Activated T-helper 2 cell treated with anti-CD3 and anti-CD28 coated beads, Interferon-gamma antibody, Interleukin-2, Interleukin-4, amounts not matched to agents 10 μg/mL and 5 μg/mL and 100 μg/mL, durations not matched to agents 14 hours and 24 hours and 36 hours (primary cell): Measurements from ENCODE around the gene DENND2D. TPM values are rescaled to one million over a fixed set of nuclear protein-coding genes. Genes with fewer than 3 reads are reported as not detected.

Experiments used
- DNase-seq: peaks from one replicate; pipeline ENCODE4 v3.0.0; 2021; ENCODE audit warnings: low spot score
- H3K27ac Mint-ChIP-seq: one replicate; pipeline ENCODE4 v1.8.0; 2021; ENCODE audit warnings: mixed read lengths
- H3K27me3 Mint-ChIP-seq: one replicate; pipeline ENCODE4 v1.8.0; 2021; ENCODE audit warnings: low read depth, mixed read lengths
- H3K36me3 Mint-ChIP-seq: one replicate; pipeline ENCODE4 v1.8.0; 2021; ENCODE audit warnings: low read depth, mixed read lengths
- H3K4me1 Mint-ChIP-seq: one replicate; pipeline ENCODE4 v1.8.0; 2021; ENCODE audit warnings: low read depth, mixed read lengths
- H3K4me3 Mint-ChIP-seq: one replicate; pipeline ENCODE4 v1.8.0; 2021; ENCODE audit warnings: low read depth, mild to moderate bottlenecking, moderate library complexity, mixed read lengths
- H3K9me3 Mint-ChIP-seq: one replicate; pipeline ENCODE4 v1.8.0; 2021; ENCODE audit warnings: mixed read lengths
- intact Hi-C: fragments of 100-400 bp; cut with micrococcal nuclease; formaldehyde crosslinking; loops from one replicate; pipeline ENCODE4 v1.15.1; 2023
- total RNA-seq: library from RNA; stranded (reverse); gene quantifications from 2 replicates; pipeline ENCODE4 v1.2.3, GENCODE V29; 2022

The DENND2D gene
- total RNA-seq, 1 donor from 2014 or later, result 139 TPM

DNA sequence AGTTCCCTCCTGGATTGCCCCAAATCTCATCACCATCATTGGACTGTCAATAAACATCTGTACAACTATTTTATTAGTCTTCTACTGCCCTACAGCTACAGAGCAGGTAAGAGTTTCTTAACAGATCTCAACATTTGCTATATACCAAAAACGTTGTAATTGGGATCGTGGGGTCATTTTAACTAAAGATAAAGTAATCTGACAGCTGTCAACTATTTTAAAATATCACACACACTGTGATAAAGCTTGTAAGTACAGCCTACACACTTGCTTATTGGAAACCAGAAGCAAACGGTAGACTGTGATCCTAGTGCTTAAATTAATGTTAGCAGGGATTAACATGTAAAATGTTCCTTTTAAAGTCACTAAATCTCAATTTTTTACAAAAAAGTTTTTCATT lies 52.5 kb downstream of the DENND2D start:
- DNase-seq, result no peak
- peaks cover 57% of the 10 kb centered on the region for H3K36me3 Mint-ChIP-seq
- no peak overlapping the region for H3K27ac Mint-ChIP-seq
- intact Hi-C loops, result loop anchor here (10.0 kb wide), 2 partner anchors 473 to 513 kb away; partner anchors contain the start of gene KCNA3
- H3K27me3 Mint-ChIP-seq, result no peaks in the 10 kb centered on the region
- peaks cover 51% of the 10 kb centered on the region for H3K4me1 Mint-ChIP-seq
- H3K9me3 Mint-ChIP-seq, result no peaks in the 10 kb centered on the region
- no peak overlapping the region for H3K4me3 Mint-ChIP-seq

- Mint-ChIP-seq H3K27ac (peak overlapping the region; percentile 43), H3K9me3 (no peaks in the 10 kb centered on the region), H3K4me3 (no peak overlapping the region), H3K4me1 (peaks cover 51% of the 10 kb centered on the region), H3K36me3 (peaks cover 41% of the 10 kb centered on the region), H3K27me3 (no peaks in the 10 kb centered on the region)
- intact Hi-C loops, result loop anchor here (10.0 kb wide), 2 partner anchors 471 to 511 kb away; partner anchors contain the start of gene KCNA3
- DNase-seq, result no peak
Observed at GRCh38 chr1:111145963-111146768, 54.3 kb downstream of the DENND2D start.

DNA sequence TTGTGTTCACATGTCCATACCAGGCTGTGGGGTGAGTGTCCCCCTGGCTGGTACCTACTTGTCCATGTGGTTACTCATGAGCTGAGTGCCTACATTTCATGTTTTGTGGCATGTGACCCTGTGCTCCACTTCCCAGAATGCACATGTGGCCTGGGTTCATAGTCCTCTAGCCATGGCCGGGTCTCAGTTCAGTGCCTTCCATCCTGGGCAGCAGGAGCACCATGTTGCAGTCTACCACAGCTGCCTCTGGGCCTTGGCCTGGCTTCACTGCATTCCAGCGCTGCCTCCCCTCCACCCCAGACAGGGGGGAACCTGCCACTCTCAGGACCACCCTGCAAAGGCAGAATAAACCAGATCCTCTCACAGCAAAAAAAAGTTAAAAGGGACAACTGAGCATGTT lies 54.9 kb downstream of the DENND2D start:
- no peak for DNase-seq
- H3K9me3 Mint-ChIP-seq, result no peaks in the 10 kb centered on the region
- H3K27ac Mint-ChIP-seq, result no peak overlapping the region
- no peak overlapping the region for H3K4me3 Mint-ChIP-seq
- intact Hi-C loops, result loop anchor here (10.0 kb wide), 2 partner anchors 471 to 511 kb away; partner anchors contain the start of gene KCNA3
- H3K27me3 Mint-ChIP-seq, result no peaks in the 10 kb centered on the region
- H3K36me3 Mint-ChIP-seq, result peaks cover 39% of the 10 kb centered on the region
- H3K4me1 Mint-ChIP-seq, result peaks cover 53% of the 10 kb centered on the region

DNA sequence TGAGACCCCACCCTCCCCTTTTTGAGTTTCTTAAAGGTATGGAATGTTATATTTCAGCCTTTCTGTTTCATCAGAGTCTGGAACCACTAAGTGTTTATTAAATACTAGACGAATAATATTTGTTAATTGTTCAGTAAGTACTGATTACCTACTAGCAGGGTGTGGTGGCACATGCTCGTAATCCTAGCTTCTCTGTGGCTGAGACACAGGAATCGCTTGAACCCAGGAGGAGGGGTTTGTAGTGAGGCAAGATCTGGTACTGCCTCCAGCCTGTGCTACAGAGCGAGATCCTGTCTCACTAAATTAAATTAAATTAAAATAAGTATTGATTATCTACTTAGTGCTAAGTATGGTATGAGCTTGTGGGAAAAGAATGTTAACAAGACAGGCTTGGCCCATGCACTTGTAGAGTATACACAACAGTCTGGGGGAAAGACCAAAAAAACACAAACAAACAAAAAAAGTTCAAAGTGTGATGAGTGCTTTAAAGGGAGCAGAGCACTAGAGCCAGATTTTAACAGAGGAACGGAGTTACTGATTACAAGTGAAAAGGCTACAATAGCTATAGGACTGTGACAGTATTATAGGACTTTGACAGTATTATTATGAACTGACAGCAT lies 58.0 kb downstream of the DENND2D start:
- Mint-ChIP-seq H3K27me3 (no peaks in the 10 kb centered on the region), H3K4me3 (no peak overlapping the region), H3K9me3 (no peaks in the 10 kb centered on the region), H3K4me1 (peaks cover 49% of the 10 kb centered on the region), H3K27ac (no peak overlapping the region), H3K36me3 (peaks cover 24% of the 10 kb centered on the region)
- intact Hi-C loops, result loop anchor here (5.0 to 10.0 kb wide), 3 partner anchors 260 to 508 kb away; partner anchors contain the start of gene KCNA3
- no peak for DNase-seq

- Mint-ChIP-seq H3K36me3 (peaks cover 26% of the 10 kb centered on the region), H3K4me1 (peaks cover 43% of the 10 kb centered on the region), H3K9me3 (no peaks in the 10 kb centered on the region), H3K27me3 (no peaks in the 10 kb centered on the region), H3K27ac (peak overlapping the region; percentile 33), H3K4me3 (peak overlapping the region; percentile 96)
- DNase-seq, result no peak
- intact Hi-C loops, result loop anchor here (2.0 to 10.0 kb wide), 5 partner anchors 55 to 507 kb away; partner anchors contain the start of gene KCNA3
Observed at GRCh38 chr1:111141245-111142220, 58.9 kb downstream of the DENND2D start.

GRCh38 chr1:111140680-111140967 lies 59.8 kb downstream of the DENND2D start:
- Mint-ChIP-seq H3K27ac (peak overlapping the region; percentile 92), H3K9me3 (no peaks in the 10 kb centered on the region), H3K4me1 (peaks cover 35% of the 10 kb centered on the region), H3K36me3 (peaks cover 25% of the 10 kb centered on the region), H3K4me3 (peak overlapping the region; percentile 96), H3K27me3 (no peaks in the 10 kb centered on the region)
- intact Hi-C loops, result loop anchor here (1.0 to 10.0 kb wide), 7 partner anchors 56 to 506 kb away; partner anchors contain the start of genes ATP5PB, KCNA3, LRIF1 and WDR77
- DNase-seq, result no peak

GRCh38 chr1:111139956-111140679 lies 60.3 kb downstream of the DENND2D start, which contains the start of the genes CEPT1 and DRAM2:
TSS of gene CEPT1 (plus strand) at chr1:111140223. CDS start at chr1:111147715, 7,492 bp downstream.
TSS of gene DRAM2 (minus strand) at chr1:111140093. CDS start at chr1:111131554, 8,539 bp downstream.
- Mint-ChIP-seq H3K4me1 (peaks cover 36% of the 10 kb centered on the region), H3K9me3 (no peaks in the 10 kb centered on the region), H3K27me3 (no peaks in the 10 kb centered on the region), H3K27ac (peak within 1 kb of the TSS; percentile 92), H3K36me3 (peaks cover 27% of the 10 kb centered on the region), H3K4me3 (peak within 1 kb of the TSS; percentile 96)
- DNase-seq, result peak; percentile 91
- intact Hi-C loops, result loop anchor here (1.0 to 10.0 kb wide), 7 partner anchors 57 to 505 kb away; partner anchors contain the start of genes ATP5PB, KCNA3, LRIF1 and WDR77

DNA sequence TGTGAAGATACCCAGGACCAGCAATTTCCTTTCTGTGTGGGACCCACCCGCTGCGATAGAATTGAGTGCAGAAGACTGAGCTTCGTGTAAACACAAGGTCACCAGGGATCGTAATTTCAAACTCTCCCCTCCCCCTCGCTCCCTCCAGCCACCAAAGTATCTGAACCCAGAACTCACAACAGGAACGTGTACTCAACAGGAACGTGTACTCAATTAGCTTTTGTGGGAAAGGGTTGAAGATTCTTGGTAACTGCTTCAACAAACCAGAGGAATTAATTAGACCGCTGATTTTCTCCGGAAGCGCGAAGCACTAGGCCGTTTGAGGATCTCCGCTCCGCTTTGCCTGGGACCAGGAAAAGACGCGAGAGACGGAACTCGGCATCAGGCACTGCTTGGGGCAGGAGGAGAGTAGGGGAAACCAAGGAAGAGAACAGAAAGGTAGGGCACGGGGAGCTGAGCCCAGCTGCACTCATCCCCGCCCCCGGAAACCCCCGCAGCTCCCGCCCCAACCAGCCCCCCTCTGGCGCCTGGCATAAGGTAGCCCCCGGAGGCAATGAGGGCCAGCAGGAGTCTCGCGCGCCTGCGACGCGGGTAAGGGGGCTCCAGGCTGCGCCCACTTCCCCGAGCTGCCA lies 61.0 kb downstream of the DENND2D start:
- H3K36me3 Mint-ChIP-seq, result peaks cover 33% of the 10 kb centered on the region
- no peaks in the 10 kb centered on the region for H3K9me3 Mint-ChIP-seq
- intact Hi-C loops, result no loop called here
- H3K4me3 Mint-ChIP-seq, result peak overlapping the region; percentile 96
- H3K4me1 Mint-ChIP-seq, result peaks cover 36% of the 10 kb centered on the region
- H3K27ac Mint-ChIP-seq, result peak overlapping the region; percentile 92
- no peaks in the 10 kb centered on the region for H3K27me3 Mint-ChIP-seq
- DNase-seq, result peak; percentile 24

Other genes with a start within 250 kb of the DENND2D start
- 15.2 and 15.7 TPM in 2 replicates for gene LRIF1, start 236.7 kb downstream of the DENND2D start, total RNA-seq
- gene DRAM2, start 60.6 kb downstream of the DENND2D start, total RNA-seq, result 22.9 and 24.7 TPM in 2 replicates
- 29.8 and 34.8 TPM in 2 replicates for gene CEPT1, start 60.4 kb downstream of the DENND2D start, total RNA-seq
- 1.3 and 1.8 TPM in 2 replicates for gene CHI3L2, start 27.1 kb upstream of the DENND2D start, total RNA-seq
- gene CHIA, start 90.2 kb upstream of the DENND2D start, total RNA-seq, result not detected in 2 replicates
- gene OVGP1, start 227.1 kb upstream of the DENND2D start, total RNA-seq, result 0.57 and 0.85 TPM in 2 replicates
- gene WDR77, start 248.6 kb upstream of the DENND2D start, total RNA-seq, result 46.5 and 52.6 TPM in 2 replicates
- gene ATP5PB, start 248.8 kb upstream of the DENND2D start, total RNA-seq, result 294 and 308 TPM in 2 replicates